SIG-M5 (cell line): Measurements from ENCODE around the gene UBTD1.

Experiments
- DNase-seq: peaks from one replicate; lab custom pipeline; 2025; lab: John Stamatoyannopoulos, UW

The UBTD1 gene

GRCh38 chr10:97584798-97585438, 86.2 kb downstream of the UBTD1 start:
- DNase-seq: no peak

- DNase-seq: no peak
These were observed 86.7 kb downstream of the UBTD1 start for GRCh38 chr10:97585439-97585811.

- DNase-seq: no peak
These were observed 88.5 kb downstream of the UBTD1 start for GRCh38 chr10:97587183-97587582.

- no peak for DNase-seq
These were observed 90.8 kb downstream of the UBTD1 start, which contains the start of gene C10orf62 for GRCh38 chr10:97589479-97589878. C10orf62 (plus strand) TSS chr10:97589721; CDS start chr10:97589898, 177 bp downstream.

GRCh38 chr10:97590082-97590747, 91.5 kb downstream of the UBTD1 start:
- no peak for DNase-seq

GRCh38 chr10:97590748-97591495, 92.2 kb downstream of the UBTD1 start:
- no peak for DNase-seq

- DNase-seq: no peak
These were observed 94.7 kb downstream of the UBTD1 start for GRCh38 chr10:97593421-97593820.

GRCh38 chr10:97596101-97597082, 97.7 kb downstream of the UBTD1 start:
- no peak for DNase-seq

- DNase-seq: no peak
These were observed 99.1 kb downstream of the UBTD1 start for GRCh38 chr10:97597778-97598177.

GRCh38 chr10:97598407-97599271, 99.9 kb downstream of the UBTD1 start:
- no peak for DNase-seq

GRCh38 chr10:97599272-97599619, 100.5 kb downstream of the UBTD1 start:
- no peak for DNase-seq

- DNase-seq: no peak
These were observed 101.9 kb downstream of the UBTD1 start for GRCh38 chr10:97600616-97601015.

- DNase-seq: no peak
These were observed 102.8 kb downstream of the UBTD1 start for GRCh38 chr10:97601268-97602215.

- no peak for DNase-seq
These were observed 108.4 kb downstream of the UBTD1 start for GRCh38 chr10:97607095-97607636.

GRCh38 chr10:97608991-97609561, 110.4 kb downstream of the UBTD1 start:
- DNase-seq: no peak

- no peak for DNase-seq
These were observed 112.7 kb downstream of the UBTD1 start for GRCh38 chr10:97611473-97611872.

GRCh38 chr10:97612386-97612785, 113.7 kb downstream of the UBTD1 start:
- DNase-seq: no peak

- no peak for DNase-seq
These were observed 119.6 kb downstream of the UBTD1 start for GRCh38 chr10:97618285-97618684.

- DNase-seq: no peak
These were observed 120.0 kb downstream of the UBTD1 start for GRCh38 chr10:97618733-97619132.
